WTC11 (cell line): ENCODE measurements around the gene MYO1F. TPM values are rescaled to one million over a fixed set of nuclear protein-coding genes. Genes with fewer than 3 reads are reported as not detected.

ENCODE experiments used
- ATAC-seq: fragments of 200-7000 bp; cut with Tn5 transposase; 2 replicates; pipeline ENCODE4 v1.10.0; 2021; ENCODE audit warnings: mild to moderate bottlenecking, moderate library complexity
- CTCF ChIA-PET: fragments of 300-600 bp; sonication (Branson Sonifier 250); formaldehyde crosslinking; loops from one replicate; lab custom pipeline; 2021; ENCODE audit warnings: antibody characterized with exemption; lab: Charles Lee
- POLR2A ChIA-PET: fragments of 350-600 bp; sonication (Branson Sonifier 250); formaldehyde crosslinking; loops from one replicate; lab custom pipeline; 2021; ENCODE audit warnings: antibody characterized with exemption; lab: Charles Lee
- DNase-seq: peaks from one replicate; pipeline ENCODE4 v3.0.0; 2021; ENCODE audit warnings: low spot score
- H3K27ac Mint-ChIP-seq: 2 replicates; pipeline ENCODE4 v1.8.0; 2021; ENCODE audit warnings: mixed read lengths
- H3K27me3 Mint-ChIP-seq: 2 replicates; pipeline ENCODE4 v1.8.0; 2021; ENCODE audit warnings: low read depth, mild to moderate bottlenecking, moderate library complexity, mixed read lengths
- H3K36me3 Mint-ChIP-seq: 2 replicates; pipeline ENCODE4 v1.8.0; 2021; ENCODE audit warnings: mixed read lengths
- H3K4me1 Mint-ChIP-seq: 2 replicates; pipeline ENCODE4 v1.8.0; 2022; ENCODE audit warnings: mixed read lengths
- H3K4me3 Mint-ChIP-seq: 2 replicates; pipeline ENCODE4 v1.8.0; 2021; ENCODE audit warnings: mild to moderate bottlenecking, moderate library complexity, mixed read lengths
- H3K9me3 Mint-ChIP-seq: 2 replicates; pipeline ENCODE4 v1.8.0; 2021; ENCODE audit warnings: mixed read lengths
- AFF4 ChIP-seq: sonication (generic); formaldehyde crosslinking; IDR thresholded peaks from 2 replicates; pipeline ENCODE4 v1.8.1; 2023; ENCODE audit warnings: mild to moderate bottlenecking, missing genetic modification reagents, borderline replicate concordance
- ATF1 ChIP-seq: sonication (generic); formaldehyde crosslinking; IDR thresholded peaks from 2 replicates; pipeline ENCODE4 v1.8.1; 2023; ENCODE audit warnings: mild to moderate bottlenecking, moderate library complexity, missing genetic modification reagents
- CBFB ChIP-seq: sonication (generic); formaldehyde crosslinking; IDR thresholded peaks from 2 replicates; pipeline ENCODE4 v1.8.1; 2022; ENCODE audit warnings: mild to moderate bottlenecking, low read depth, missing genetic modification reagents
- E2F5 ChIP-seq: sonication (generic); formaldehyde crosslinking; IDR thresholded peaks from 2 replicates; pipeline ENCODE4 v1.8.1; 2022; ENCODE audit warnings: mild to moderate bottlenecking, moderate library complexity, missing genetic modification reagents
- EMX1 ChIP-seq: fragments of 250-450 bp; sonication (Bioruptor Pico); IDR thresholded peaks from 2 replicates; pipeline ENCODE4 v1.8.0; 2021; ENCODE audit warnings: mild to moderate bottlenecking
- FOXJ3 ChIP-seq: sonication (generic); formaldehyde crosslinking; IDR thresholded peaks from 2 replicates; pipeline ENCODE4 v1.9.0; 2021; ENCODE audit warnings: missing genetic modification reagents, mild to moderate bottlenecking, borderline replicate concordance
- FOXK1 ChIP-seq: sonication (generic); formaldehyde crosslinking; IDR thresholded peaks from 2 replicates; pipeline ENCODE4 v1.8.0; 2022; ENCODE audit warnings: mild to moderate bottlenecking, moderate library complexity, missing genetic modification reagents
- GABPB1 ChIP-seq: sonication (generic); formaldehyde crosslinking; IDR thresholded peaks from 2 replicates; pipeline ENCODE4 v1.8.1; 2023; ENCODE audit warnings: mild to moderate bottlenecking, missing genetic modification reagents
- IRF2 ChIP-seq: sonication (generic); formaldehyde crosslinking; IDR thresholded peaks from 2 replicates; pipeline ENCODE4 v1.8.0; 2022; ENCODE audit warnings: low read depth, missing genetic modification reagents, borderline replicate concordance
- JUN ChIP-seq: sonication (generic); formaldehyde crosslinking; IDR thresholded peaks from 2 replicates; pipeline ENCODE4 v1.8.0; 2023; ENCODE audit warnings: mild to moderate bottlenecking, missing genetic modification reagents
- MYBL2 ChIP-seq: sonication (generic); formaldehyde crosslinking; IDR thresholded peaks from 2 replicates; pipeline ENCODE4 v1.8.1; 2023; ENCODE audit warnings: mild to moderate bottlenecking, moderate library complexity, missing genetic modification reagents
- NFYB ChIP-seq: sonication (generic); formaldehyde crosslinking; conservative IDR thresholded peaks from 2 replicates; pipeline ENCODE4 v1.8.0; 2022; ENCODE audit warnings: low read depth, missing genetic modification reagents
- NR2C2 ChIP-seq: sonication (generic); formaldehyde crosslinking; IDR thresholded peaks from 2 replicates; pipeline ENCODE4 v1.8.0; 2022; ENCODE audit warnings: mild to moderate bottlenecking, missing genetic modification reagents
- OVOL2 ChIP-seq: fragments of 250-450 bp; sonication (Bioruptor Pico); IDR thresholded peaks from 2 replicates; pipeline ENCODE4 v1.9.0; 2021; ENCODE audit warnings: mild to moderate bottlenecking, borderline replicate concordance
- ZNF281 ChIP-seq: sonication (generic); formaldehyde crosslinking; IDR thresholded peaks from 2 replicates; pipeline ENCODE4 v1.8.0; 2023; ENCODE audit warnings: mild to moderate bottlenecking, missing genetic modification reagents
- ZNF396 ChIP-seq: fragments of 250-450 bp; sonication (Bioruptor Pico); IDR thresholded peaks from 2 replicates; pipeline ENCODE4 v1.8.0; 2021; ENCODE audit warnings: mild to moderate bottlenecking, moderate library complexity, borderline replicate concordance
- ZNF416 ChIP-seq: fragments of 250-450 bp; sonication (Bioruptor Pico); IDR thresholded peaks from 2 replicates; pipeline ENCODE4 v1.9.0; 2021; ENCODE audit warnings: mild to moderate bottlenecking, inconsistent platforms
- ZNF671 ChIP-seq: fragments of 250-450 bp; sonication (Bioruptor Pico); IDR thresholded peaks from 2 replicates; pipeline ENCODE4 v1.8.0; 2021; ENCODE audit warnings: mild to moderate bottlenecking
- total RNA-seq: library from RNA; stranded (reverse); gene quantifications from 3 replicates; pipeline ENCODE4 v1.2.3, GENCODE V29; 2021
- TF ChIP-seq, protein P1 (sequence below): sonication (generic); formaldehyde crosslinking; IDR thresholded peaks from 2 replicates; pipeline ENCODE4 v1.8.1; 2023; ENCODE audit warnings: mild to moderate bottlenecking, moderate library complexity, missing genetic modification reagents

The MYO1F gene
- total RNA-seq, 1 experiment from 2014 or later, result 2.8 TPM

DNA sequence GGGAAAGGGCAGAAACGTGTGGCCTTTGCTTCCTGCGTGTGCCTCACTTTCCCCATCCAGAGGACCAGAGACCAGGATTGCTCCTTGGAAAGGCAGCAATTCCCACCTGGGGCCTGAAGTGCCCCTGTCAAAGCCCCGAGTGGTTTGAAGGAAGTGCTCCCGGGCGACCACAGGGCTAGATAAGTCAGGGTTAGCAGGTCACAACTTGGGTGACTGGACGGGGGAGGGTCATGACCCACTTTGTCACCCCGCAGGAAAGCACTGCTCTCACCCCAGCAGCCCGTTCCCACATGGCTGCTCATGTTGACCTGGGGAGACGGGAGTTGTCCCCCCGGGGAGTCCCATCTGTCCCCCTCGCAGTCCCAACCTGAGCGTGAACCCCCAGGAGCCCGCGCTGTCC, 75.3 kb downstream of the MYO1F start (continued):
- TF ChIP-seq ZNF396 (CRISPR knock-in tag) (no peak), ZNF671 (CRISPR knock-in tag) (no peak), ZNF416 (CRISPR knock-in tag) (no peak)

DNA sequence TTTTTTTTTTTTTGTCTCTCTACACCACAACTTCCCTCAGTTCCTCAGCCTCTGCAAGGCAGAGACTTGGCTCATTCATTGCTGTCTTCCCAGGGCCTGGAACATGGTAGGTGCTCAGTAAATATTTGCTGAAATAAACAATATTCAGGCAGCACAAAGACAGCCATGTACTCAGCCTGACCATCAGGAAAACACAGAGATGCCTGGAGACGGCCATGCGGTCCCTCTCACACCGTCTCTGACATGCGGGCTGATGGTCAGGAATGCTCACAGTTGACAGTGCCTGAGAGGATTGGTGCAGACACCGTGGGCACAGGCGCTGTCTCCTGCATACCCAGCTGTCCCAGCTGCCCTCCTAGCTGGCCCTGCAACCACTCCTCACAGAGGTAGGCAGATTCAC, 75.7 kb downstream of the MYO1F start:
- Mint-ChIP-seq H3K4me1 (peaks cover 10% of the 10 kb centered on the region), H3K4me3 (no peak overlapping the region), H3K27me3 (no peaks in the 10 kb centered on the region), H3K9me3 (no peaks in the 10 kb centered on the region), H3K27ac (peak overlapping the region; percentile 73), H3K36me3 (no peaks in the 10 kb centered on the region)
- no peak for ATAC-seq
- TF ChIP-seq FOXK1 (no peak), ZNF671 (CRISPR knock-in tag) (no peak), GABPB1 (CRISPR knock-in tag) (no peak), EMX1 (no peak), NR2C2 (CRISPR knock-in tag) (no peak)
- no peak for DNase-seq
- CTCF ChIA-PET, result no interaction called here
- POLR2A ChIA-PET, result no interaction called here

- Mint-ChIP-seq H3K4me3 (no peak overlapping the region), H3K4me1 (peaks cover 7% of the 10 kb centered on the region)
- DNase-seq, result no peak
Measured at GRCh38 chr19:8500158-8500557, 77.1 kb downstream of the MYO1F start.

DNA sequence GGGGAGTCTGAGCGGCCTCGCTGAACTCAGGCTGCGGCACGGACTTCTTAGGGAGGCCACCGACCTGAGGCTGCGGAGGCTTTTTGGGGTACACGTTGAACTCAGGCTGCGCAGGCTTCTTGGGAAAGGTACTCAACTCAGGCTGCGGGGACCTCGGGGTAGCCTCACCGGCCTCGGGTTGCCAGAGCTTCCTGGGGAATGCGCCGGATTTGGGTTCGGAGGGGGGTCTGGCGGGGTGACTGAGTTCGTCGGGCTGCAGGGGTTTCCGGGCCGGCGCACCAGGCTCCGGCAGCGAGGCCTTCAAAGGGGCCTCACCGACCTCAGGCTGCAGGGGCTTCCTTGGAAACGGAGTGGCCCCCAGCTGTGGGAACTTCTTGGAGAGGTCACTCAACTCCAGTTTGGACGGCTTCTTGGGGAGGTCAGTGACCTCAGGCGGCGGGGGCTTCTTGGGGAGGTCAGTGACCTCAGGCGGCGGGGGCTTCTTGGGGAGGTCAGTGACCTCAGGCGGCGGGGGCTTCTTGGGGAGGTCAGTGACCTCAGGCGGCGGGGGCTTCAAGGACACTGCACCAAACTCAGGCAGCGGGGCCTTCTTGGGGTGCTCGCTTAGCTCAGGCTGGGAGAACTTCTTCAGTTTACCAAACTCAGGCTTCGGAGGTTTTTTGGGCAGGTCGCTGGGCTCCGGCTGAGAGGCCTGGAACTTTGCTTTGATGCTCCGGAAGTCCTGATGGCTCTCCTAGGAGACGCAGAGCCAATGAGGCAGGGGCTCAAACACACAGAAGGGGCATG, 78.0 kb downstream of the MYO1F start:
- ATAC-seq (no peak), DNase-seq (no peak)
- Mint-ChIP-seq H3K4me3 (no peak overlapping the region), H3K4me1 (peaks cover 7% of the 10 kb centered on the region), H3K36me3 (no peaks in the 10 kb centered on the region), H3K27me3 (no peaks in the 10 kb centered on the region), H3K27ac (no peak overlapping the region), H3K9me3 (no peaks in the 10 kb centered on the region)
- ChIA-PET POLR2A (interaction anchor here (0.5 kb wide), 1 partner anchor 65 kb away, joined by 6 read pairs; no protein-coding TSS in a partner anchor), CTCF (interaction anchor here (0.5 to 1.8 kb wide), 9 partner anchors 10 to 1597 kb away, joined by 3 to 10 read pairs (median 4); partner anchors contain the start of genes MARCHF2 and MYO1F)
- TF ChIP-seq JUN (CRISPR knock-in tag), result no peak
- no peak for TF ChIP-seq ATF1 (CRISPR knock-in tag)
- TF ChIP-seq CBFB (CRISPR knock-in tag), result no peak
- TF ChIP-seq NFYB (CRISPR knock-in tag), result no peak
- TF ChIP-seq MYBL2 (CRISPR knock-in tag), result no peak
- no peak for TF ChIP-seq OVOL2
- TF ChIP-seq E2F5 (CRISPR knock-in tag), result no peak
- TF ChIP-seq, protein P1, sequence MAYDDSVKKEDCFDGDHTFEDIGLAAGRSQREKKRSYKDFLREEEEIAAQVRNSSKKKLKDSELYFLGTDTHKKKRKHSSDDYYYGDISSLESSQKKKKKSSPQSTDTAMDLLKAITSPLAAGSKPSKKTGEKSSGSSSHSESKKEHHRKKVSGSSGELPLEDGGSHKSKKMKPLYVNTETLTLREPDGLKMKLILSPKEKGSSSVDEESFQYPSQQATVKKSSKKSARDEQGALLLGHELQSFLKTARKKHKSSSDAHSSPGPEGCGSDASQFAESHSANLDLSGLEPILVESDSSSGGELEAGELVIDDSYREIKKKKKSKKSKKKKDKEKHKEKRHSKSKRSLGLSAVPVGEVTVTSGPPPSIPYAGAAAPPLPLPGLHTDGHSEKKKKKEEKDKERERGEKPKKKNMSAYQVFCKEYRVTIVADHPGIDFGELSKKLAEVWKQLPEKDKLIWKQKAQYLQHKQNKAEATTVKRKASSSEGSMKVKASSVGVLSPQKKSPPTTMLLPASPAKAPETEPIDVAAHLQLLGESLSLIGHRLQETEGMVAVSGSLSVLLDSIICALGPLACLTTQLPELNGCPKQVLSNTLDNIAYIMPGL (CRISPR knock-in tag), result no peak
- TF ChIP-seq ZNF281 (CRISPR knock-in tag), result no peak
- no peak for TF ChIP-seq FOXJ3 (CRISPR knock-in tag)
- no peak for TF ChIP-seq AFF4

More at GRCh38 chr19:8500158-8500557, 77.1 kb downstream of the MYO1F start:
- no peak; the same call in 1 of the 2 replicates for ATAC-seq
- TF ChIP-seq IRF2 (CRISPR knock-in tag), result no peak
- CTCF ChIA-PET, result interaction anchor here (0.7 to 1.8 kb wide), 4 partner anchors 78 to 87 kb away, joined by 3 to 10 read pairs (median 4); partner anchors contain the start of genes MARCHF2 and MYO1F
- POLR2A ChIA-PET, result no interaction called here
- no peaks in the 10 kb centered on the region for H3K9me3 Mint-ChIP-seq
- no peak overlapping the region for H3K27ac Mint-ChIP-seq
- H3K27me3 Mint-ChIP-seq, result no peaks in the 10 kb centered on the region
- H3K36me3 Mint-ChIP-seq, result no peaks in the 10 kb centered on the region
